NT2/D1 (cell line): Measurements from ENCODE around the gene ATP10A.

ENCODE experiments used
- SUZ12 ChIP-seq: IDR thresholded peaks from 2 replicates; pipeline ENCODE4 v1.6.1; 2011; ENCODE audit not compliant: insufficient read length, insufficient read depth; ENCODE audit errors: extremely low read depth
- YY1 ChIP-seq: IDR thresholded peaks from 2 replicates; pipeline ENCODE4 v1.6.1; 2011; ENCODE audit not compliant: insufficient read length, insufficient read depth
- ZNF274 ChIP-seq: IDR thresholded peaks from 2 replicates; pipeline ENCODE4 v1.6.1; 2011; ENCODE audit warnings: mild to moderate bottlenecking, low read depth, low read length

GRCh38 chr15:25880411-25880810 lies 17.3 kb upstream of the ATP10A start:
- TF ChIP-seq SUZ12 (no peak), ZNF274 (no peak), YY1 (no peak)
